Trophoblast cell (in vitro differentiated cells and primary cell): ENCODE results near the gene CTBS.

Experiments used
- DNase-seq, 2 donors: peaks; one replicate each; pipeline ENCODE4 v3.0.0-alpha.2; 2016
- H2AFZ ChIP-seq: 2 replicates; pipeline ENCODE4 v1.6.1; 2013; ENCODE audit warnings: low read length, moderate library complexity, mild to moderate bottlenecking; ENCODE audit not compliant: insufficient read depth, poor library complexity
- H2AK5ac ChIP-seq: 2 replicates; pipeline ENCODE4 v1.6.1; 2013; ENCODE audit warnings: mild to moderate bottlenecking, low read length
- H2BK120ac ChIP-seq: 2 replicates; pipeline ENCODE4 v1.6.1; 2013; ENCODE audit warnings: low read length, mild to moderate bottlenecking, moderate library complexity; ENCODE audit not compliant: insufficient read depth, poor library complexity
- H2BK12ac ChIP-seq: 2 replicates; pipeline ENCODE4 v1.6.1; 2013; ENCODE audit warnings: mild to moderate bottlenecking, low read length, moderate library complexity
- H2BK5ac ChIP-seq: 2 replicates; pipeline ENCODE4 v1.6.1; 2013; ENCODE audit warnings: low read length, low read depth, moderate library complexity, mild to moderate bottlenecking; ENCODE audit not compliant: poor library complexity
- H3K14ac ChIP-seq: 2 replicates; pipeline ENCODE4 v1.6.1; 2013; ENCODE audit warnings: mild to moderate bottlenecking, low read length
- H3K18ac ChIP-seq: 2 replicates; pipeline ENCODE4 v1.6.1; 2013; ENCODE audit warnings: mild to moderate bottlenecking, low read length
- H3K23ac ChIP-seq: 2 replicates; pipeline ENCODE4 v1.6.1; 2013; ENCODE audit warnings: low read length
- H3K27ac ChIP-seq: 2 replicates; pipeline ENCODE4 v1.5.1; 2013; ENCODE audit warnings: low read depth, mild to moderate bottlenecking, inconsistent platforms, low read length, moderate library complexity
- H3K27me3 ChIP-seq: 2 replicates; pipeline ENCODE4 v1.6.1; 2013; ENCODE audit warnings: inconsistent platforms, mild to moderate bottlenecking, low read length, moderate library complexity; ENCODE audit not compliant: insufficient read depth
- H3K36me3 ChIP-seq, 2 experiments: 1 replicate in 1 of 2; 2 replicates in 1 of 2; pipeline ENCODE4 v1.6.1; 2013; ENCODE audit warnings: low read length in 2 of 2, mild to moderate bottlenecking in 2 of 2, moderate library complexity in 1 of 2; ENCODE audit not compliant: insufficient read depth in 2 of 2, control insufficient read depth in 1 of 2
- H3K4ac ChIP-seq: 2 replicates; pipeline ENCODE4 v1.6.1; 2013; ENCODE audit warnings: low read depth, mild to moderate bottlenecking, low read length, moderate library complexity
- H3K4me1 ChIP-seq, 2 experiments: 1 replicate in 1 of 2; 2 replicates in 1 of 2; pipeline ENCODE4 v1.6.1; 2013; ENCODE audit warnings: low read length in 2 of 2, mild to moderate bottlenecking in 2 of 2, moderate library complexity in 1 of 2; ENCODE audit not compliant: insufficient read depth in 2 of 2, control insufficient read depth in 1 of 2
- H3K4me2 ChIP-seq: 2 replicates; pipeline ENCODE4 v1.6.1; 2013; ENCODE audit warnings: inconsistent platforms, mild to moderate bottlenecking, low read length, moderate library complexity
- H3K4me3 ChIP-seq: 2 replicates; pipeline ENCODE4 v1.5.1; 2013; ENCODE audit warnings: mild to moderate bottlenecking, low read depth, low read length, inconsistent platforms
- H3K79me1 ChIP-seq: one replicate; pipeline ENCODE4 v1.6.1; 2013; ENCODE audit warnings: low read length
- H3K79me2 ChIP-seq: 2 replicates; pipeline ENCODE4 v1.6.1; 2013; ENCODE audit warnings: low read length, mild to moderate bottlenecking; ENCODE audit not compliant: control insufficient read depth, insufficient read depth, poor library complexity
- H3K9ac ChIP-seq: 2 replicates; pipeline ENCODE4 v1.6.1; 2013; ENCODE audit warnings: mild to moderate bottlenecking, low read length
- H3K9me3 ChIP-seq: 2 replicates; pipeline ENCODE4 v1.6.1; 2013; ENCODE audit warnings: low read depth, mild to moderate bottlenecking, control low read depth, inconsistent platforms, low read length; ENCODE audit not compliant: insufficient read depth
- H4K12ac ChIP-seq: 2 replicates; pipeline ENCODE4 v1.6.1; 2013; ENCODE audit warnings: low read depth, mild to moderate bottlenecking, low read length, moderate library complexity
- H4K8ac ChIP-seq: 2 replicates; pipeline ENCODE4 v1.6.1; 2013; ENCODE audit warnings: low read depth, mild to moderate bottlenecking, low read length, moderate library complexity
- H4K91ac ChIP-seq: one replicate; pipeline ENCODE4 v1.6.1; 2013; ENCODE audit warnings: low read depth, mild to moderate bottlenecking, low read length, moderate library complexity
- WGBS: extraction: QIAGEN DNeasy Blood & Tissue Kit; methylation state at CpG from one replicate; pipeline ENCODE4 v1.1.7; 2013; ENCODE audit warnings: missing lambda C conversion rate; ENCODE audit not compliant: insufficient read length, insufficient coverage; ENCODE audit errors: extremely low coverage; 5-methylcytosine and 5-hydroxymethylcytosine counted together

Gene CTBS

GRCh38 chr1:84611796-84612195, 37.6 kb upstream of the CTBS start:
- no peaks in the 10 kb centered on the region for H3K27me3 ChIP-seq
- H3K18ac ChIP-seq = no peak overlapping the region
- no peaks in the 10 kb centered on the region for H3K79me2 ChIP-seq
- no peak overlapping the region for H3K23ac ChIP-seq
- no peak overlapping the region for H4K12ac ChIP-seq
- no peak overlapping the region for H2AK5ac ChIP-seq
- H3K4ac ChIP-seq = no peak overlapping the region
- no peak overlapping the region for H3K14ac ChIP-seq
- H3K79me1 ChIP-seq = no peaks in the 10 kb centered on the region
- peaks cover 5% of the 10 kb centered on the region for H3K9me3 ChIP-seq
- H2BK120ac ChIP-seq = no peak overlapping the region
- H3K4me1 ChIP-seq = no peaks in the 10 kb centered on the region
- H2BK5ac ChIP-seq = no peak overlapping the region
- no peak overlapping the region for H2AFZ ChIP-seq
- H3K27ac ChIP-seq = no peak overlapping the region
- H2BK12ac ChIP-seq = no peak overlapping the region
- H3K4me3 ChIP-seq = no peak overlapping the region
- no peak overlapping the region for H3K4me2 ChIP-seq
- no peak overlapping the region for H4K91ac ChIP-seq
- no peak overlapping the region for H4K8ac ChIP-seq
- no CpG with 5 or more reads among the region's 3 CpGs for WGBS
- DNase-seq = no peak
- H3K36me3 ChIP-seq = no peaks in the 10 kb centered on the region
- H3K9ac ChIP-seq = no peak overlapping the region

GRCh38 chr1:84611091-84611490, 36.9 kb upstream of the CTBS start:
- Histone ChIP-seq H2AFZ (no peak overlapping the region), H3K4ac (no peak overlapping the region), H3K79me1 (no peaks in the 10 kb centered on the region), H3K4me3 (no peak overlapping the region), H4K8ac (no peak overlapping the region), H4K12ac (no peak overlapping the region), H3K23ac (no peak overlapping the region), H3K27me3 (no peaks in the 10 kb centered on the region), H2BK120ac (no peak overlapping the region), H3K4me1 (no peaks in the 10 kb centered on the region), H2AK5ac (no peak overlapping the region), H3K4me2 (no peak overlapping the region), H3K27ac (no peak overlapping the region), H2BK12ac (no peak overlapping the region), H3K79me2 (no peaks in the 10 kb centered on the region), H3K14ac (no peak overlapping the region), H3K36me3 (no peaks in the 10 kb centered on the region), H4K91ac (no peak overlapping the region), H3K9ac (no peak overlapping the region), H3K18ac (no peak overlapping the region), H2BK5ac (no peak overlapping the region), H3K9me3 (peaks cover 5% of the 10 kb centered on the region)
- no CpG with 5 or more reads among the region's 1 CpG for WGBS
- no peak for DNase-seq

- H2BK120ac ChIP-seq = no peak overlapping the region
- H3K4me2 ChIP-seq = no peak overlapping the region
- no peak overlapping the region for H2BK5ac ChIP-seq
- no CpG with 5 or more reads among the region's 5 CpGs for WGBS
- H3K27me3 ChIP-seq = no peaks in the 10 kb centered on the region
- H3K79me1 ChIP-seq = peaks cover 10% of the 10 kb centered on the region
- no peak overlapping the region for H3K4ac ChIP-seq
- no peak overlapping the region for H3K9ac ChIP-seq
- no peak for DNase-seq
- no peak overlapping the region for H2AFZ ChIP-seq
- peaks cover 15% of the 10 kb centered on the region for H3K9me3 ChIP-seq
- H4K91ac ChIP-seq = no peak overlapping the region
- no peak overlapping the region for H4K12ac ChIP-seq
- H3K27ac ChIP-seq = no peak overlapping the region
- H2AK5ac ChIP-seq = no peak overlapping the region
- no peak overlapping the region for H3K23ac ChIP-seq
- H3K18ac ChIP-seq = no peak overlapping the region
- no peak overlapping the region for H3K14ac ChIP-seq
- no peak overlapping the region for H2BK12ac ChIP-seq
- peaks cover 5 to 14% of the 10 kb centered on the region in 2 experiments for H3K4me1 ChIP-seq
- no peak overlapping the region for H4K8ac ChIP-seq
- no peaks in the 10 kb centered on the region for H3K79me2 ChIP-seq
- peaks cover 2 to 4% of the 10 kb centered on the region in 2 experiments for H3K36me3 ChIP-seq
- no peak overlapping the region for H3K4me3 ChIP-seq
These were observed 32.7 kb upstream of the CTBS start for GRCh38 chr1:84606977-84607376.

- no peaks in the 10 kb centered on the region for H3K79me2 ChIP-seq
- H3K4me3 ChIP-seq = no peak overlapping the region
- H3K79me1 ChIP-seq = peaks cover 10% of the 10 kb centered on the region
These were observed 30.9 kb upstream of the CTBS start for GRCh38 chr1:84605157-84605556.

More at GRCh38 chr1:84605157-84605556, 30.9 kb upstream of the CTBS start:
- no peak overlapping the region for H3K23ac ChIP-seq
- H4K8ac ChIP-seq = no peak overlapping the region
- H3K27me3 ChIP-seq = no peaks in the 10 kb centered on the region
- H3K4me1 ChIP-seq = peaks cover 5 to 14% of the 10 kb centered on the region in 2 experiments
- no peak overlapping the region for H3K4me2 ChIP-seq
- H3K9ac ChIP-seq = peak overlapping the region; percentile 18
- no CpG with 5 or more reads among the region's 1 CpG for WGBS
- no peak overlapping the region for H4K12ac ChIP-seq
- H3K4ac ChIP-seq = no peak overlapping the region
- no peak overlapping the region for H2BK120ac ChIP-seq
- H3K9me3 ChIP-seq = peaks cover 14% of the 10 kb centered on the region
- no peak overlapping the region for H2BK5ac ChIP-seq
- H3K36me3 ChIP-seq = peaks cover 2 to 4% of the 10 kb centered on the region in 2 experiments
- DNase-seq = no peak
- no peak overlapping the region for H2BK12ac ChIP-seq
- no peak overlapping the region for H3K27ac ChIP-seq
- no peak overlapping the region for H4K91ac ChIP-seq
- no peak overlapping the region for H3K14ac ChIP-seq
- H3K18ac ChIP-seq = no peak overlapping the region
- H2AFZ ChIP-seq = no peak overlapping the region
- no peak overlapping the region for H2AK5ac ChIP-seq
